HepG2 (cell line): Measurements from ENCODE around the gene CCNL1. TPM values are rescaled to one million over a fixed set of nuclear protein-coding genes. Genes with fewer than 3 reads are reported as not detected.

Experiments
- KDM1A ChIP-seq: IDR thresholded peaks from 2 replicates; pipeline ENCODE4 v1.6.1; 2016; ENCODE audit warnings: missing compliant biosample characterization
- NR2F6 ChIP-seq, 2 experiments: IDR thresholded peaks; 2 replicates each; pipeline ENCODE4 v1.6.1; 2016; ENCODE audit warnings: antibody characterized with exemption in 1 of 2, mild to moderate bottlenecking in 1 of 2
- PAWR ChIP-seq: sonication (generic); formaldehyde crosslinking; IDR thresholded peaks from 2 replicates; pipeline ENCODE4 v1.4.0; 2020; ENCODE audit warnings: missing genetic modification reagents, mild to moderate bottlenecking, borderline replicate concordance
- SNAPC2 ChIP-seq: sonication (generic); formaldehyde crosslinking; IDR thresholded peaks from 2 replicates; pipeline ENCODE4 v1.8.1; 2022; ENCODE audit warnings: mild to moderate bottlenecking, missing genetic modification reagents
- SP5 ChIP-seq: IDR thresholded peaks from 2 replicates; pipeline ENCODE4 v1.6.1; 2016; ENCODE audit warnings: low read depth, borderline replicate concordance
- ZNF138 ChIP-seq: sonication (generic); formaldehyde crosslinking; IDR thresholded peaks from 2 replicates; pipeline ENCODE4 v1.5.0; 2020; ENCODE audit warnings: mild to moderate bottlenecking, low read depth, missing genetic modification reagents
- ZNF207 ChIP-seq: fragments of 450-650 bp; IDR thresholded peaks from 2 replicates; pipeline ENCODE4 v1.6.1; 2016; ENCODE audit warnings: antibody characterized with exemption, borderline replicate concordance
- ZNF333 ChIP-seq: sonication (generic); formaldehyde crosslinking; IDR thresholded peaks from 2 replicates; pipeline ENCODE4 v1.4.0; 2020; ENCODE audit warnings: mild to moderate bottlenecking, missing genetic modification reagents, borderline replicate concordance
- ZNF7 ChIP-seq: IDR thresholded peaks from 2 replicates; pipeline ENCODE4 v1.6.1; 2016; ENCODE audit warnings: missing biosample characterization, missing genetic modification reagents
- ZNF790 ChIP-seq: sonication (generic); formaldehyde crosslinking; IDR thresholded peaks from 2 replicates; pipeline ENCODE4 v1.8.0; 2022; ENCODE audit warnings: missing genetic modification reagents, mild to moderate bottlenecking, borderline replicate concordance
- polyA plus RNA-seq, 8 experiments: library from polyadenylated mRNA; depleted of rRNA in 3 of 8; stranded (reverse) in 7 of 8; unstranded in 1 of 8; fragments of >200 nt; fragmentation: Illumina TruSeq in 4 of 8; extraction: Trizol in 4 of 8; gene quantifications; 2 replicates each; pipeline versions ENCODE4 v1.2.1 to v1.2.3, GENCODE V29; 2011 to 2016; ENCODE audit warnings: low read depth in 4 of 8, missing spikeins in 1 of 8, mixed read lengths in 1 of 8; ENCODE audit not compliant: insufficient read depth in 1 of 8
- total RNA-seq, 5 experiments: library from RNA; depleted of rRNA; stranded (reverse); fragments of >200 nt; fragmentation: Illumina TruSeq; extraction: Trizol; gene quantifications; 2 replicates each; pipeline ENCODE4 v1.2.3, GENCODE V29; 2016; ENCODE audit warnings: low read depth in 1 of 5
- TF ChIP-seq, protein P1 (sequence below): IDR thresholded peaks from 2 replicates; pipeline ENCODE4 v1.6.1; 2016; ENCODE audit warnings: missing compliant biosample characterization, missing genetic modification reagents, borderline replicate concordance
- TF ChIP-seq, protein P2 (sequence below): sonication (generic); formaldehyde crosslinking; IDR thresholded peaks from 2 replicates; pipeline ENCODE4 v1.4.0; 2020; ENCODE audit warnings: mild to moderate bottlenecking, missing genetic modification reagents
- TF ChIP-seq, protein P3 (sequence below): sonication (generic); formaldehyde crosslinking; IDR thresholded peaks from 2 replicates; pipeline ENCODE4 v1.4.0; 2020; ENCODE audit warnings: missing genetic modification reagents
- TF ChIP-seq, protein P4 (sequence below): sonication (generic); formaldehyde crosslinking; IDR thresholded peaks from 2 replicates; pipeline ENCODE4 v1.5.0; 2020; ENCODE audit warnings: mild to moderate bottlenecking, missing genetic modification reagents, borderline replicate concordance

CCNL1 gene
- total and polyA plus RNA-seq, 2 of the 13 experiments (the other 11 are each of a cell fraction or from before 2014, with no cell fraction given) = 151 to 303 TPM

- peak; percentile 78; the same call in 1 of the 2 replicates for TF ChIP-seq ZNF333
- TF ChIP-seq, protein P1, sequence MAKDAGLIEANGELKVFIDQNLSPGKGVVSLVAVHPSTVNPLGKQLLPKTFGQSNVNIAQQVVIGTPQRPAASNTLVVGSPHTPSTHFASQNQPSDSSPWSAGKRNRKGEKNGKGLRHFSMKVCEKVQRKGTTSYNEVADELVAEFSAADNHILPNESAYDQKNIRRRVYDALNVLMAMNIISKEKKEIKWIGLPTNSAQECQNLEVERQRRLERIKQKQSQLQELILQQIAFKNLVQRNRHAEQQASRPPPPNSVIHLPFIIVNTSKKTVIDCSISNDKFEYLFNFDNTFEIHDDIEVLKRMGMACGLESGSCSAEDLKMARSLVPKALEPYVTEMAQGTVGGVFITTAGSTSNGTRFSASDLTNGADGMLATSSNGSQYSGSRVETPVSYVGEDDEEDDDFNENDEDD = peak; percentile 97
- peak; percentile 95; the same call in 1 of the 2 replicates for TF ChIP-seq ZNF138 (CRISPR knock-in tag)
- TF ChIP-seq ZNF790 (CRISPR knock-in tag) = peak; percentile 96; the same call in 1 of the 2 replicates
- TF ChIP-seq, protein P2, sequence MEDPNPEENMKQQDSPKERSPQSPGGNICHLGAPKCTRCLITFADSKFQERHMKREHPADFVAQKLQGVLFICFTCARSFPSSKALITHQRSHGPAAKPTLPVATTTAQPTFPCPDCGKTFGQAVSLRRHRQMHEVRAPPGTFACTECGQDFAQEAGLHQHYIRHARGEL = peak; percentile 91; the same call in 1 of the 2 replicates
- TF ChIP-seq ZNF207 = no peak
- peak; percentile 36; the same call in 1 of the 2 replicates for TF ChIP-seq KDM1A (CRISPR knock-in tag)
- no peak for TF ChIP-seq NR2F6 (IDR thresholded peaks at IDR 0.05)
- peak; percentile 76 for TF ChIP-seq NR2F6 (CRISPR knock-in tag; IDR thresholded peaks at IDR 0.05)
- TF ChIP-seq SNAPC2 (CRISPR knock-in tag) = 0 out of 2 replicates have a peak, but pooled peaks have one; percentile 71
- TF ChIP-seq, protein P3, sequence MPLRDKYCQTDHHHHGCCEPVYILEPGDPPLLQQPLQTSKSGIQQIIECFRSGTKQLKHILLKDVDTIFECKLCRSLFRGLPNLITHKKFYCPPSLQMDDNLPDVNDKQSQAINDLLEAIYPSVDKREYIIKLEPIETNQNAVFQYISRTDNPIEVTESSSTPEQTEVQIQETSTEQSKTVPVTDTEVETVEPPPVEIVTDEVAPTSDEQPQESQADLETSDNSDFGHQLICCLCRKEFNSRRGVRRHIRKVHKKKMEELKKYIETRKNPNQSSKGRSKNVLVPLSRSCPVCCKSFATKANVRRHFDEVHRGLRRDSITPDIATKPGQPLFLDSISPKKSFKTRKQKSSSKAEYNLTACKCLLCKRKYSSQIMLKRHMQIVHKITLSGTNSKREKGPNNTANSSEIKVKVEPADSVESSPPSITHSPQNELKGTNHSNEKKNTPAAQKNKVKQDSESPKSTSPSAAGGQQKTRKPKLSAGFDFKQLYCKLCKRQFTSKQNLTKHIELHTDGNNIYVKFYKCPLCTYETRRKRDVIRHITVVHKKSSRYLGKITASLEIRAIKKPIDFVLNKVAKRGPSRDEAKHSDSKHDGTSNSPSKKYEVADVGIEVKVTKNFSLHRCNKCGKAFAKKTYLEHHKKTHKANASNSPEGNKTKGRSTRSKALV = peak; percentile 94
- TF ChIP-seq, protein P4, sequence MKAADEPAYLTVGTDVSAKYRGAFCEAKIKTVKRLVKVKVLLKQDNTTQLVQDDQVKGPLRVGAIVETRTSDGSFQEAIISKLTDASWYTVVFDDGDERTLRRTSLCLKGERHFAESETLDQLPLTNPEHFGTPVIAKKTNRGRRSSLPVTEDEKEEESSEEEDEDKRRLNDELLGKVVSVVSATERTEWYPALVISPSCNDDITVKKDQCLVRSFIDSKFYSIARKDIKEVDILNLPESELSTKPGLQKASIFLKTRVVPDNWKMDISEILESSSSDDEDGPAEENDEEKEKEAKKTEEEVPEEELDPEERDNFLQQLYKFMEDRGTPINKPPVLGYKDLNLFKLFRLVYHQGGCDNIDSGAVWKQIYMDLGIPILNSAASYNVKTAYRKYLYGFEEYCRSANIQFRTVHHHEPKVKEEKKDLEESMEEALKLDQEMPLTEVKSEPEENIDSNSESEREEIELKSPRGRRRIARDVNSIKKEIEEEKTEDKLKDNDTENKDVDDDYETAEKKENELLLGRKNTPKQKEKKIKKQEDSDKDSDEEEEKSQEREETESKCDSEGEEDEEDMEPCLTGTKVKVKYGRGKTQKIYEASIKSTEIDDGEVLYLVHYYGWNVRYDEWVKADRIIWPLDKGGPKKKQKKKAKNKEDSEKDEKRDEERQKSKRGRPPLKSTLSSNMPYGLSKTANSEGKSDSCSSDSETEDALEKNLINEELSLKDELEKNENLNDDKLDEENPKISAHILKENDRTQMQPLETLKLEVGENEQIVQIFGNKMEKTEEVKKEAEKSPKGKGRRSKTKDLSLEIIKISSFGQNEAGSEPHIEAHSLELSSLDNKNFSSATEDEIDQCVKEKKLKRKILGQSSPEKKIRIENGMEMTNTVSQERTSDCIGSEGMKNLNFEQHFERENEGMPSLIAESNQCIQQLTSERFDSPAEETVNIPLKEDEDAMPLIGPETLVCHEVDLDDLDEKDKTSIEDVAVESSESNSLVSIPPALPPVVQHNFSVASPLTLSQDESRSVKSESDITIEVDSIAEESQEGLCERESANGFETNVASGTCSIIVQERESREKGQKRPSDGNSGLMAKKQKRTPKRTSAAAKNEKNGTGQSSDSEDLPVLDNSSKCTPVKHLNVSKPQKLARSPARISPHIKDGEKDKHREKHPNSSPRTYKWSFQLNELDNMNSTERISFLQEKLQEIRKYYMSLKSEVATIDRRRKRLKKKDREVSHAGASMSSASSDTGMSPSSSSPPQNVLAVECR (CRISPR knock-in tag) = peak; percentile 93
- peak; percentile 78 for TF ChIP-seq SP5 (CRISPR knock-in tag)
- TF ChIP-seq PAWR (CRISPR knock-in tag) = peak; percentile 87; the same call in 1 of the 2 replicates
- TF ChIP-seq ZNF7 (CRISPR knock-in tag) = peak; percentile 46; the same call in 1 of the 2 replicates
Measured at GRCh38 chr3:157159762-157160657, at the start of gene CCNL1 (continued).
